Breast epithelium (tissue), 4 donors: Measurements from ENCODE around the gene TMPRSS11D. TPM values are rescaled to one million over a fixed set of nuclear protein-coding genes. Genes with fewer than 3 reads are reported as not detected.

ENCODE experiments used
- DNase-seq, 2 donors: peaks; one replicate each; pipeline ENCODE4 v3.0.0-alpha.2; 2019; ENCODE audit warnings: low spot score in 2 of 2
- H3K27ac ChIP-seq, 2 donors: fragments of 200-600 bp; sonication (generic) in 1 of 2; one replicate each; pipeline ENCODE4 v1.5.1; 2016 to 2019; ENCODE audit warnings: mild to moderate bottlenecking in 1 of 2
- H3K27me3 ChIP-seq, 2 donors: fragments of 200-600 bp; sonication (generic) in 1 of 2; one replicate each; pipeline versions ENCODE4 v1.5.1 to v1.6.0; 2017 to 2019; ENCODE audit warnings: control low read depth in 1 of 2, mild to moderate bottlenecking in 1 of 2
- H3K36me3 ChIP-seq: fragments of 200-600 bp; one replicate; pipeline ENCODE4 v1.5.1; 2019
- H3K4me1 ChIP-seq, 2 donors: fragments of 200-600 bp; sonication (generic); one replicate each; pipeline ENCODE4 v1.5.1; 2016 to 2019; ENCODE audit warnings: control low read depth in 1 of 2
- H3K4me3 ChIP-seq, 3 donors: fragments of 200-600 bp; sonication (generic); 1 replicate in 2 of 3; 2 replicates in 1 of 3; pipeline ENCODE4 v1.5.1; 2016 to 2019; ENCODE audit warnings: mild to moderate bottlenecking in 3 of 3, moderate library complexity in 2 of 3
- H3K9me3 ChIP-seq, 2 donors: fragments of 200-600 bp; sonication (generic) in 1 of 2; one replicate each; pipeline ENCODE4 v1.5.1; 2016 to 2019; ENCODE audit warnings: control low read depth in 1 of 2
- CTCF ChIP-seq, 3 donors: fragments of 450-650 bp; IDR thresholded peaks; one replicate each; pipeline ENCODE4 v1.5.1; 2016 to 2017; ENCODE audit warnings: antibody characterized with exemption in 3 of 3, mild to moderate bottlenecking in 3 of 3, moderate library complexity in 3 of 3
- POLR2A ChIP-seq: fragments of 450-650 bp; IDR thresholded peaks from one replicate; pipeline ENCODE4 v1.6.1; 2016; ENCODE audit warnings: antibody characterized with exemption, mild to moderate bottlenecking, moderate library complexity
- POLR2AphosphoS5 ChIP-seq, 3 donors: sonication (generic); formaldehyde crosslinking; IDR thresholded peaks; one replicate each; pipeline ENCODE4 v1.6.1; 2017; ENCODE audit warnings: antibody characterized with exemption in 3 of 3
- intact Hi-C: fragments of 100-400 bp; cut with DNase I; formaldehyde crosslinking; loops from one replicate; pipeline ENCODE4 v1.15.1; 2023; ENCODE audit warnings: low total_unique reads
- total RNA-seq, 3 donors: library from RNA; depleted of rRNA; stranded (reverse); fragments of >200 nt; gene quantifications; one replicate each; pipeline ENCODE4 v1.1.0, GENCODE V29; 2016

Gene TMPRSS11D
- total RNA-seq, 3 donors from 2014 or later, result not detected

GRCh38 chr4:67873116-67873515 lies 10.7 kb downstream of the TMPRSS11D start:
- no peaks in the 10 kb centered on the region for H3K27me3 ChIP-seq
- H3K4me3 ChIP-seq, result no peak overlapping the region
- TF ChIP-seq POLR2AphosphoS5 (IDR thresholded peaks at IDR 0.05) (no peak), CTCF (IDR thresholded peaks at IDR 0.05) (no peak), POLR2A (no peak)
- no peaks in the 10 kb centered on the region for H3K36me3 ChIP-seq
- DNase-seq, result no peak
- H3K4me1 ChIP-seq, result no peaks in the 10 kb centered on the region
- no peak overlapping the region for H3K27ac ChIP-seq
- intact Hi-C loops, result no loop called here
- H3K9me3 ChIP-seq, result no peaks in the 10 kb centered on the region

- H3K4me3 ChIP-seq, result no peak overlapping the region
- no peaks in the 10 kb centered on the region for H3K4me1 ChIP-seq
- H3K27me3 ChIP-seq, result no peaks in the 10 kb centered on the region
- H3K27ac ChIP-seq, result no peak overlapping the region
- TF ChIP-seq POLR2AphosphoS5 (IDR thresholded peaks at IDR 0.05), result no peak
- TF ChIP-seq CTCF (IDR thresholded peaks at IDR 0.05), result peak in 1 of 3 donors; percentile 19
- intact Hi-C loops, result no loop called here
- no peaks in the 10 kb centered on the region for H3K36me3 ChIP-seq
- no peaks in the 10 kb centered on the region for H3K9me3 ChIP-seq
- DNase-seq, result no peak
These were observed 11.9 kb downstream of the TMPRSS11D start for GRCh38 chr4:67871867-67872266.

DNA sequence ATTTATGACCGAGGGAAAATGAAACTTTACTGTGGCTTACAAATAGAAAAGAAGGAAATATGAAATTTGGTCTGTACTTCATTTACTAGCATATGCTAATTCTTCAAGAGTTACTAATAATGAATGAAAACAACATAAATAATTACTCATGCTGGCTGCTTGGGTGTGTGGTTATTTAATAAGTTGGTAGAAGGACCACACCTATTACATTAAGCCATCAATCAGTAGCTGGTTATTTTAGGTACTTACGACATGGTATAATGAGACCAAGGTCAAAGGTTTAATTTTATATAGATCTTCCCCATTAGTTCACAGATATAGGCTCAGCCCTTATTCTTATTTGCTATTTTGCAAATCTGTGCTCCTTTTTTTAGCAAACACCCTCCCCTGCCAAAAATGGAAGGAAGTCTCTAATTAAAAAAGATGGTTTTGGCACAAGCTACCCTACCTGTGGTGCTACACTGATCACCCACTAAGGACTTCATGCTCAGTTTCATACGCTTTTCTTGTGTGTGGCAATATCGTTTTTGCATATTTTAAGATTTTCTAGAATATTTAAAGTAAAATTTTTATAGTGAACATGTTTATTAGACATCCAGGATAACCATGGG lies 14.1 kb downstream of the TMPRSS11D start:
- Histone ChIP-seq H3K9me3 (peaks cover 0 to 10% of the 10 kb centered on the region in 2 donors), H3K4me1 (no peaks in the 10 kb centered on the region), H3K36me3 (no peaks in the 10 kb centered on the region), H3K4me3 (no peak overlapping the region), H3K27ac (no peak overlapping the region), H3K27me3 (no peaks in the 10 kb centered on the region)
- intact Hi-C loops, result no loop called here
- no peak for DNase-seq
- TF ChIP-seq POLR2AphosphoS5 (IDR thresholded peaks at IDR 0.05), result no peak
- TF ChIP-seq POLR2A, result no peak
- no peak for TF ChIP-seq CTCF (IDR thresholded peaks at IDR 0.05)

- no peak for DNase-seq
- H3K9me3 ChIP-seq, result peaks cover 0 to 14% of the 10 kb centered on the region in 2 donors
- H3K27me3 ChIP-seq, result no peaks in the 10 kb centered on the region
- H3K4me3 ChIP-seq, result no peak overlapping the region
- H3K27ac ChIP-seq, result no peak overlapping the region
- H3K4me1 ChIP-seq, result no peaks in the 10 kb centered on the region
- intact Hi-C loops, result no loop called here
- no peaks in the 10 kb centered on the region for H3K36me3 ChIP-seq
- TF ChIP-seq CTCF (IDR thresholded peaks at IDR 0.05) (no peak), POLR2A (no peak), POLR2AphosphoS5 (IDR thresholded peaks at IDR 0.05) (no peak)
These were observed 22.3 kb downstream of the TMPRSS11D start for GRCh38 chr4:67861513-67861912.

- Histone ChIP-seq H3K27ac (no peak overlapping the region), H3K4me3 (no peak overlapping the region), H3K9me3 (no peaks in the 10 kb centered on the region), H3K4me1 (no peaks in the 10 kb centered on the region), H3K27me3 (no peaks in the 10 kb centered on the region), H3K36me3 (no peaks in the 10 kb centered on the region)
- no peak for DNase-seq
- TF ChIP-seq POLR2A (no peak), POLR2AphosphoS5 (IDR thresholded peaks at IDR 0.05) (no peak), CTCF (IDR thresholded peaks at IDR 0.05) (no peak)
- intact Hi-C loops, result no loop called here
These were observed 30.5 kb downstream of the TMPRSS11D start for GRCh38 chr4:67853336-67853735.
